GM06990 (cell line): ENCODE results near the gene MRE11.

Source experiments
- DNase-seq: peaks from one replicate; pipeline ENCODE4 v3.0.0-alpha.2; 2011; ENCODE audit not compliant: insufficient read length; ENCODE audit errors: extremely low read depth
- H3K27me3 ChIP-seq: replicated peaks from 2 replicates; pipeline ENCODE4 v1.6.0; 2011; ENCODE audit warnings: low read length; ENCODE audit not compliant: control insufficient read depth, insufficient read depth
- H3K36me3 ChIP-seq: 2 replicates; pipeline ENCODE4 v1.5.1; 2011; ENCODE audit warnings: low read length; ENCODE audit not compliant: control insufficient read depth, insufficient read depth
- H3K4me3 ChIP-seq: replicated peaks from 2 replicates; pipeline ENCODE4 v1.5.1; 2011; ENCODE audit warnings: low read depth, mild to moderate bottlenecking, control low read depth, low read length
- CTCF ChIP-seq: IDR thresholded peaks from 2 replicates; pipeline ENCODE4 v1.5.1; 2011; ENCODE audit warnings: low read length, control low read depth, mild to moderate bottlenecking, inconsistent platforms; ENCODE audit not compliant: insufficient read depth, poor library complexity, severe bottlenecking

Gene MRE11

GRCh38 chr11:94500181-94500580, 6.5 kb upstream of the MRE11 start:
- Histone ChIP-seq H3K27me3 (no peaks in the 10 kb centered on the region), H3K36me3 (peaks cover 7% of the 10 kb centered on the region), H3K4me3 (no peak overlapping the region)
- TF ChIP-seq CTCF = no peak
- no peak for DNase-seq

DNA sequence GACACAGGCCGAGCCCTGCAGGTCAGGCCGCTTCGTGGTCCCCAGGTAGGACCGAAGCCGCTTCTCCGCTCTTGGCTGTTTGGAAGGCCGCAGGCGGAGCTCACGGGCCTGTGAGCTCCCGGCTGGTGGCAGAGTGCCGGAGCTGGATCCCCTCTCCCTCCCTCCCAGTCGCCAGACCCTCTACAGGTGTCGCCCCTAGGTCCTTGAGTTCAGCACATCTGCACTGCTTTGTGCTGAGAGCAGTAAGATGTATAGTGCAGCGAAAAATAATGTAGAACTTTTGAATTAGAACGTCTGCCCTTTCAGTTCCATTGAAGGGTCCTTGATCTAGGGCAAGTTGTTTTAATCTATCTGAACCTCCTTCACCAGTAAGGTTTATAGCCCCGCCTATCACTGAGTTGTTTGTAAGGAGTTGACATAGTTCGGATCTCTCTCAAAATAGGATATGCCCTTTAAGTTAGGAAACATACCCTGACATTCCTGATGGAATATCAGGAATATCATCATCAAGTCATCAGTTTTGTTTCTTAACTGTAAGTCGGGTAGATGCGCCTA, 559 bp upstream of the MRE11 start:
- Histone ChIP-seq H3K27me3 (no peaks in the 10 kb centered on the region), H3K4me3 (peak overlapping the region; percentile 90), H3K36me3 (peaks cover 9% of the 10 kb centered on the region)
- TF ChIP-seq CTCF = peak; percentile 3
- DNase-seq = no peak

DNA sequence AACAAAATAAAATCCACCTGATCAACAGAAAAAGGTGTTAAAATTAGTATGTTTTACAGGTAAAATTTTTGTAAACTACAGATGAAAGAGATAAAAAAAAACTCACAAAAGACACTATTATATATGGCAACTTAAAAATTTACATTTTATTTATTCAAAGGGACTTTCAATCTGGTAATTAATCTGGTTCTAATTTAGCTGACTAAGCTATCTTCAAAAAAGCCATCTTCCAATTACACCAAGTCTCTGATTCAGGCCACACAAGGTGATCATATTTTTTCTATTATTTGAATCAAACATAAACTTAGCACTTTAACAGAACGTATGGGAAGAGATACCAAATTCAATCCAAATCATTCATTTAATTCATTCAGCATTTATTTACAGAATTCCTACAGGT, 7.6 kb downstream of the MRE11 start:
- no peak for DNase-seq
- Histone ChIP-seq H3K27me3 (no peaks in the 10 kb centered on the region), H3K36me3 (peaks cover 8% of the 10 kb centered on the region), H3K4me3 (no peak overlapping the region)
- TF ChIP-seq CTCF = no peak

DNA sequence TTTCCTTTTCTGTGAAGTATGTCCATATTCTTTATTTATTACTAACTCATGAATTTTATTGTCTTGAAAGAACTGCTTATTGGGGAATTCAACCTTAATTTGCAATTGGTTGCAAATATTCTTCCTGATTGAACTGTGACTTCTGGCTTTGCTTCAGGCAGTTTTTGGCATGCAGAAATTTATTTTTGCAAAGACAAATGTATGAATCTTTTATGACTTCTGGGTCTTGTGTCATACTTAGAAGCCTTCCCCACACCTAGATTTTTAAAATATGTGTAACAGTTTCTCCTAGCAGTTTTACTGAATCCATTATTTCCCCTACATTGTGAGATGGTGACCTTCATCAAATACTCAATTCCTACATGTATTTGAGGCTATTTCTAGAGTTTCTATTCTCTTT, 12.3 kb downstream of the MRE11 start:
- Histone ChIP-seq H3K4me3 (no peak overlapping the region), H3K36me3 (no peaks in the 10 kb centered on the region; the same call in none of the 2 replicates), H3K27me3 (no peaks in the 10 kb centered on the region)
- DNase-seq = no peak
- no peak for TF ChIP-seq CTCF

DNA sequence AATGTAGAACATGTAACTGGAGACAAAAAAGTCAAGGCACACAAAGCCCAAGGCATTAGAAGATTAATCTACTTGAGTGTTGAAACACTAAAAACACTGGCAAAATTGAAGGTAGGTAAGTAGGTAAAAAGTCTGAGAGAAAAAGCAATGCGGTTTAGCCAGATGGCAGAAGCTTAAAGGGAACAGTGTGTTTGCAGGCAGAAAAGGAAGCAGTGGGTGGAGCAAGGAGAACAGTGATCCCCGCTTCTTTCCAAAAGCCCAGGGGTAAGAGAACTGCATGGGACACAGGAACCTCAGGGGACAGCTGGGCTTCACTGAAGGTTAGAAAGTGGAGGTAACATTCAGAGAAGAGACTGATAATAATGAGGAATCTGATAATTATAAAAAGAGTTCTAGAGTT, 16.0 kb downstream of the MRE11 start:
- DNase-seq = no peak
- TF ChIP-seq CTCF = no peak
- Histone ChIP-seq H3K36me3 (no peaks in the 10 kb centered on the region; the same call in 1 of the 2 replicates), H3K4me3 (no peak overlapping the region), H3K27me3 (no peaks in the 10 kb centered on the region)
